Measurements from ENCODE around the gene TAPBP. TPM values are rescaled to one million over a fixed set of nuclear protein-coding genes. Genes with fewer than 3 reads are reported as not detected.

The TAPBP gene
- total RNA-seq, 1 experiment from 2014 or later, result 28.2 TPM

DNA sequence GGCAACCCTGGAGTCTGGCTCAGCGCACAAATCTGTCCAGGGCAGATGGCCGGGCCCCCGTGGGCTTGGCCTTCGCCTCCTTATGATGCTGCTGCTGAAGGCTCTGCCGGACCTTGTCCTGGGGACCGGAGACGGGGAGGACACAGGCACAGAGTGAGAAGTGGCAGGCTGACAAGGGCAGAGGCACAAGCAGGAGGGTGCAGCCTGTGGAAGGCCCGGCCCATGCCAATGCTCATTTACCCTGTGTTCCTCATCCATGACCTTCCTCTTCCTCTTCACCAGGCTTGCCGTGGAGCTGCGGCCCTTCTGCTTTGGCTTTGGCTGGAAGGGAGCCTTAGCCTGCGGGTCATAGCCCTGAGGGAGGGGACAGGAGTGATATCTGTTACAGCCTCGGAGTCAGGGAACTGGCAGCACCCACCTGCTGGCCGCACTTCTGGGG is 34.6 kb downstream of the TAPBP start:
- Histone ChIP-seq H3K79me1 (ENCODE audit: insufficient read depth, low read depth, low read length, poor library complexity, severe bottlenecking) (no peaks in the 10 kb centered on the region), H2AFZ (ENCODE audit: low read length) (no peak overlapping the region), H3K14ac (ENCODE audit: insufficient read depth, low read length) (no peak overlapping the region), H4K20me1 (ENCODE audit: control insufficient read depth, insufficient read depth, insufficient read length) (no peaks in the 10 kb centered on the region), H3K23ac (ENCODE audit: insufficient read length, low read depth, low read length) (no peak overlapping the region), H2AK5ac (ENCODE audit: insufficient read length, low read length) (no peak overlapping the region), H3K27me3 (ENCODE audit: insufficient read depth, low read length) (no peaks in the 10 kb centered on the region), H3K9me3 (ENCODE audit: control insufficient read depth, low read depth, low read length) (no peaks in the 10 kb centered on the region), H3T11ph (ENCODE audit: low read length) (no peak overlapping the region), H4K91ac (ENCODE audit: insufficient read length, low read depth, low read length) (no peak overlapping the region), H3K4ac (ENCODE audit: low read depth, low read length) (no peak overlapping the region), H4K5ac (ENCODE audit: insufficient read length, low read depth, low read length) (no peak overlapping the region), H3K23me2 (ENCODE audit: insufficient read length, low read depth, low read length, poor library complexity, severe bottlenecking) (peaks cover 9% of the 10 kb centered on the region), H3K18ac (ENCODE audit: insufficient read length, low read depth, low read length) (no peak overlapping the region), H2BK5ac (ENCODE audit: insufficient read length, low read length) (no peak overlapping the region), H3K56ac (ENCODE audit: insufficient read length, low read depth, low read length) (no peak overlapping the region), H3K79me2 (ENCODE audit: insufficient read depth, low read length) (peaks cover 3% of the 10 kb centered on the region; the same call in 1 of the 2 replicates), H3K4me1 (ENCODE audit: insufficient read depth, low read length) (no peaks in the 10 kb centered on the region; the same call in 1 of the 2 replicates), H3K4me2 (ENCODE audit: insufficient read depth, insufficient read length, low read length) (no peak overlapping the region), H3K27ac (ENCODE audit: insufficient read length, low read depth, low read length) (no peak overlapping the region), H3K9ac (ENCODE audit: extremely low read depth, insufficient read length, low read length) (no peak overlapping the region), H2BK120ac (ENCODE audit: low read depth, low read length, poor library complexity, severe bottlenecking) (no peak overlapping the region), H4K8ac (replicated peaks; ENCODE audit: insufficient read length, low read depth, low read length) (no peak overlapping the region), H2BK15ac (ENCODE audit: low read depth, low read length) (no peak overlapping the region), H2BK12ac (ENCODE audit: insufficient read length, low read depth, low read length) (no peak overlapping the region), H2BK20ac (ENCODE audit: low read depth, low read length, poor library complexity, severe bottlenecking) (no peak overlapping the region)
- WGBS (ENCODE audit: extremely low coverage, insufficient read length, low lambda C conversion rate), result no CpG with 5 or more reads among the region's 13 CpGs
- no peak for DNase-seq
- Mint-ChIP-seq H3K27ac (no peak overlapping the region), H3K36me3 (ENCODE audit: insufficient read depth in 1 of 3, low read depth in 3 of 3) (peaks cover 24 to 79% (median 50%) of the 10 kb centered on the region in 3 experiments; a peak in 6 of 7 replicates), H3K27me3 (ENCODE audit: low read depth) (no peaks in the 10 kb centered on the region), H3K9me3 (no peaks in the 10 kb centered on the region), H3K4me1 (peaks cover 33 to 34% of the 10 kb centered on the region in 2 experiments), H3K4me3 (no peak overlapping the region)
- TF ChIP-seq, protein P1, sequence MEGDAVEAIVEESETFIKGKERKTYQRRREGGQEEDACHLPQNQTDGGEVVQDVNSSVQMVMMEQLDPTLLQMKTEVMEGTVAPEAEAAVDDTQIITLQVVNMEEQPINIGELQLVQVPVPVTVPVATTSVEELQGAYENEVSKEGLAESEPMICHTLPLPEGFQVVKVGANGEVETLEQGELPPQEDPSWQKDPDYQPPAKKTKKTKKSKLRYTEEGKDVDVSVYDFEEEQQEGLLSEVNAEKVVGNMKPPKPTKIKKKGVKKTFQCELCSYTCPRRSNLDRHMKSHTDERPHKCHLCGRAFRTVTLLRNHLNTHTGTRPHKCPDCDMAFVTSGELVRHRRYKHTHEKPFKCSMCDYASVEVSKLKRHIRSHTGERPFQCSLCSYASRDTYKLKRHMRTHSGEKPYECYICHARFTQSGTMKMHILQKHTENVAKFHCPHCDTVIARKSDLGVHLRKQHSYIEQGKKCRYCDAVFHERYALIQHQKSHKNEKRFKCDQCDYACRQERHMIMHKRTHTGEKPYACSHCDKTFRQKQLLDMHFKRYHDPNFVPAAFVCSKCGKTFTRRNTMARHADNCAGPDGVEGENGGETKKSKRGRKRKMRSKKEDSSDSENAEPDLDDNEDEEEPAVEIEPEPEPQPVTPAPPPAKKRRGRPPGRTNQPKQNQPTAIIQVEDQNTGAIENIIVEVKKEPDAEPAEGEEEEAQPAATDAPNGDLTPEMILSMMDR (conservative IDR thresholded peaks at IDR 0.05), result no peak

All from H9 (cell line).